ENCODE results near the gene ARAP3. TPM values are rescaled to one million over a fixed set of nuclear protein-coding genes. Genes with fewer than 3 reads are reported as not detected.

Gene ARAP3
- total and polyA plus RNA-seq, 9 of the 15 experiments (the other 6 are each of a cell fraction or from before 2014, with no cell fraction given): 0.83 to 25.7 (median 6.4) TPM

DNA sequence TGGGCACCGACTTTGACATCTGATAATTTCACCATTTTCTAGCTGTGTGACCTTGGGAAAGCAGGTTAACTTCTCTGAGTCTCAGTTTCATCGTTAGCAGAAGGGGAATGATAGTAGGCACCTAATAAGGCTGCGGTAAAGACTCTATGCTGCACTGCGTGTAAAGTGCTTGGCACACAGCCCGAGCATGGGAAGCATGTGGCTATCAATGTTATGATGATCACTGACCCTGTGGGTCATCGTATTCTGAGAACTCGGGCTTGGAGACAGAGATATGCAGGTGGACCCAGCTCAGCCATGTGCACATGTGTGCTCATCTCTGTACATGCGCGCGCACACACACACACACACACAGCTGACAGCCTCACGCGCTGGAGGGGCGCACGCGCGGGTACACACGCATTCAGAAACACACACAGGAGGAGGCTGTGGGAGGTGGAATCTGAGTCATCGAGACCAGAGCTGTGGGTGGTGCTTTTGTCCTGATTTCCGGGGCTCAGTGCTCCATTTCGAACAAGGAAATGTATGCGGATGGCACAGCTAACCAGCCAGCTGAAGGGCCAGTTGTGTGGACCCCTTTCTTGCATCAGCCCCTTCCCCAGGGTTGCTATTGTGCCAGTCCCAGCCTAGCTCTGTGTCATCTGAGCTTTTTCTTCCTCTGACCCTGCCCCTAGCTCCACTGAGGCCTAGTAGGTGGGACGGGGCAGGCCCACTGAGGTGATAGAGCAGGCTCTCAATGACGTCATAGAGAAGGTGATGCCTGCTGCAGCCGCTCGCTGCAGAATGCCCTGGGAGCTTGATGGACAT lies 11.1 kb upstream of the ARAP3 start (continued):
- no peak for TF ChIP-seq RBM17 (IDR thresholded peaks at IDR 0.05; ENCODE audit: borderline replicate concordance, low read depth, low read length)
- TF ChIP-seq BRD4 (IDR thresholded peaks at IDR 0.05): no peak
- TF ChIP-seq ZNF766 (CRISPR knock-in tag; conservative IDR thresholded peaks at IDR 0.05): no peak
- TF ChIP-seq RBM15 (IDR thresholded peaks at IDR 0.05; ENCODE audit: insufficient read depth, low read length): no peak
- no peak for TF ChIP-seq YBX1 (IDR thresholded peaks at IDR 0.05)
- TF ChIP-seq CBFA2T3 (IDR thresholded peaks at IDR 0.05): peak; percentile 87
- no peak for TF ChIP-seq SNIP1 (IDR thresholded peaks at IDR 0.05; ENCODE audit: low read depth)
- TF ChIP-seq ETV5 (CRISPR knock-in tag; IDR thresholded peaks at IDR 0.05; ENCODE audit: low read depth): no peak
- no peak for TF ChIP-seq PML (IDR thresholded peaks at IDR 0.05; ENCODE audit: low read length)
- TF ChIP-seq, protein P1, sequence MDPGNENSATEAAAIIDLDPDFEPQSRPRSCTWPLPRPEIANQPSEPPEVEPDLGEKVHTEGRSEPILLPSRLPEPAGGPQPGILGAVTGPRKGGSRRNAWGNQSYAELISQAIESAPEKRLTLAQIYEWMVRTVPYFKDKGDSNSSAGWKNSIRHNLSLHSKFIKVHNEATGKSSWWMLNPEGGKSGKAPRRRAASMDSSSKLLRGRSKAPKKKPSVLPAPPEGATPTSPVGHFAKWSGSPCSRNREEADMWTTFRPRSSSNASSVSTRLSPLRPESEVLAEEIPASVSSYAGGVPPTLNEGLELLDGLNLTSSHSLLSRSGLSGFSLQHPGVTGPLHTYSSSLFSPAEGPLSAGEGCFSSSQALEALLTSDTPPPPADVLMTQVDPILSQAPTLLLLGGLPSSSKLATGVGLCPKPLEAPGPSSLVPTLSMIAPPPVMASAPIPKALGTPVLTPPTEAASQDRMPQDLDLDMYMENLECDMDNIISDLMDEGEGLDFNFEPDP (CRISPR knock-in tag; IDR thresholded peaks at IDR 0.05): no peak
- TF ChIP-seq, protein P2, sequence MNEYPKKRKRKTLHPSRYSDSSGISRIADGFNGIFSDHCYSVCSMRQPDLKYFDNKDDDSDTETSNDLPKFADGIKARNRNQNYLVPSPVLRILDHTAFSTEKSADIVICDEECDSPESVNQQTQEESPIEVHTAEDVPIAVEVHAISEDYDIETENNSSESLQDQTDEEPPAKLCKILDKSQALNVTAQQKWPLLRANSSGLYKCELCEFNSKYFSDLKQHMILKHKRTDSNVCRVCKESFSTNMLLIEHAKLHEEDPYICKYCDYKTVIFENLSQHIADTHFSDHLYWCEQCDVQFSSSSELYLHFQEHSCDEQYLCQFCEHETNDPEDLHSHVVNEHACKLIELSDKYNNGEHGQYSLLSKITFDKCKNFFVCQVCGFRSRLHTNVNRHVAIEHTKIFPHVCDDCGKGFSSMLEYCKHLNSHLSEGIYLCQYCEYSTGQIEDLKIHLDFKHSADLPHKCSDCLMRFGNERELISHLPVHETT (CRISPR knock-in tag; conservative IDR thresholded peaks at IDR 0.05 in 1 of 2, IDR thresholded peaks at IDR 0.05 in 1 of 2): no peak
- peak; percentile 85; the same call in 1 of the 2 replicates for TF ChIP-seq KAT7 (CRISPR knock-in tag; IDR thresholded peaks at IDR 0.05; ENCODE audit: borderline replicate concordance)
- no peak for TF ChIP-seq DIDO1 (tag; IDR thresholded peaks at IDR 0.05; ENCODE audit: low read depth)
- peak; percentile 93 for TF ChIP-seq BCOR (IDR thresholded peaks at IDR 0.05)
- TF ChIP-seq CBFA2T2 (conservative IDR thresholded peaks at IDR 0.05): peak; percentile 80
- TF ChIP-seq SMARCA5 (IDR thresholded peaks at IDR 0.05): peak; percentile 81; the same call in 1 of the 2 replicates
- no peak for TF ChIP-seq SRSF1 (IDR thresholded peaks at IDR 0.05; ENCODE audit: low read depth, low read length)
- TF ChIP-seq, protein P3, sequence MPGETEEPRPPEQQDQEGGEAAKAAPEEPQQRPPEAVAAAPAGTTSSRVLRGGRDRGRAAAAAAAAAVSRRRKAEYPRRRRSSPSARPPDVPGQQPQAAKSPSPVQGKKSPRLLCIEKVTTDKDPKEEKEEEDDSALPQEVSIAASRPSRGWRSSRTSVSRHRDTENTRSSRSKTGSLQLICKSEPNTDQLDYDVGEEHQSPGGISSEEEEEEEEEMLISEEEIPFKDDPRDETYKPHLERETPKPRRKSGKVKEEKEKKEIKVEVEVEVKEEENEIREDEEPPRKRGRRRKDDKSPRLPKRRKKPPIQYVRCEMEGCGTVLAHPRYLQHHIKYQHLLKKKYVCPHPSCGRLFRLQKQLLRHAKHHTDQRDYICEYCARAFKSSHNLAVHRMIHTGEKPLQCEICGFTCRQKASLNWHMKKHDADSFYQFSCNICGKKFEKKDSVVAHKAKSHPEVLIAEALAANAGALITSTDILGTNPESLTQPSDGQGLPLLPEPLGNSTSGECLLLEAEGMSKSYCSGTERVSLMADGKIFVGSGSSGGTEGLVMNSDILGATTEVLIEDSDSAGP (CRISPR knock-in tag; IDR thresholded peaks at IDR 0.05): no peak
- no peak for TF ChIP-seq ZNF12 (CRISPR knock-in tag; IDR thresholded peaks at IDR 0.05)
- no peak for TF ChIP-seq HNRNPL (IDR thresholded peaks at IDR 0.05; ENCODE audit: low read depth, low read length)
- TF ChIP-seq KLF1 (tag; IDR thresholded peaks at IDR 0.05): no peak
- TF ChIP-seq U2AF1 (optimal IDR thresholded peaks at IDR 0.05; ENCODE audit: low read depth, low read length): no peak
- TF ChIP-seq, protein P4, sequence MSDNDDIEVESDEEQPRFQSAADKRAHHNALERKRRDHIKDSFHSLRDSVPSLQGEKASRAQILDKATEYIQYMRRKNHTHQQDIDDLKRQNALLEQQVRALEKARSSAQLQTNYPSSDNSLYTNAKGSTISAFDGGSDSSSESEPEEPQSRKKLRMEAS (CRISPR knock-in tag; IDR thresholded peaks at IDR 0.05): peak; percentile 99
- no peak for TF ChIP-seq FOXK2 (conservative IDR thresholded peaks at IDR 0.05 in 1 of 2, IDR thresholded peaks at IDR 0.05 in 1 of 2; ENCODE audit: low read depth in 2 of 2)
- no peak for TF ChIP-seq POU5F1 (IDR thresholded peaks at IDR 0.05; ENCODE audit: borderline replicate concordance, low read depth, low read length, partially characterized antibody)

Data from K562 (cell line).